ENCODE results near the gene GPATCH2L. TPM values are rescaled to one million over a fixed set of nuclear protein-coding genes. Genes with fewer than 3 reads are reported as not detected.

The GPATCH2L gene
- total and polyA plus RNA-seq, 2 experiments from 2014 or later, result 18.2 to 91.4 TPM

GRCh38 chr14:76212242-76212641 is 60.5 kb downstream of the GPATCH2L start:
- H3K27ac ChIP-seq, result no peak overlapping the region
- no peaks in the 10 kb centered on the region for H3K36me3 ChIP-seq
- no peaks in the 10 kb centered on the region for H3K9me3 ChIP-seq (ENCODE audit: low read depth)
- DNase-seq (ENCODE audit: low read depth in 1 of 2, low spot score in 1 of 2), result no peak
- TF ChIP-seq CTCF (IDR thresholded peaks at IDR 0.05; ENCODE audit: low read depth, low read length), result no peak
- no peak overlapping the region for H3K4me3 ChIP-seq
- H3K27me3 ChIP-seq, result no peaks in the 10 kb centered on the region
- H3K4me1 ChIP-seq (ENCODE audit: low read depth), result no peaks in the 10 kb centered on the region

- Histone ChIP-seq H3K27me3 (no peaks in the 10 kb centered on the region), H3K27ac (no peak overlapping the region), H3K4me3 (no peak overlapping the region), H3K4me1 (ENCODE audit: low read depth) (no peaks in the 10 kb centered on the region), H3K9me3 (ENCODE audit: low read depth) (no peaks in the 10 kb centered on the region), H3K36me3 (no peaks in the 10 kb centered on the region)
- no peak for DNase-seq (ENCODE audit: low read depth in 1 of 2, low spot score in 1 of 2)
- TF ChIP-seq CTCF (IDR thresholded peaks at IDR 0.05; ENCODE audit: low read depth, low read length), result no peak
These were observed 65.5 kb downstream of the GPATCH2L start for GRCh38 chr14:76217179-76217578.

- DNase-seq (ENCODE audit: low read depth in 1 of 2, low spot score in 1 of 2), result no peak
- Histone ChIP-seq H3K4me3 (no peak overlapping the region), H3K27ac (no peak overlapping the region), H3K27me3 (no peaks in the 10 kb centered on the region), H3K9me3 (ENCODE audit: low read depth) (no peaks in the 10 kb centered on the region), H3K36me3 (no peaks in the 10 kb centered on the region), H3K4me1 (ENCODE audit: low read depth) (no peaks in the 10 kb centered on the region)
- TF ChIP-seq CTCF (IDR thresholded peaks at IDR 0.05; ENCODE audit: low read depth, low read length), result no peak
These were observed 66.9 kb downstream of the GPATCH2L start for GRCh38 chr14:76218662-76219061.

- Histone ChIP-seq H3K36me3 (no peaks in the 10 kb centered on the region), H3K4me1 (ENCODE audit: low read depth) (no peaks in the 10 kb centered on the region), H3K27ac (no peak overlapping the region), H3K27me3 (no peaks in the 10 kb centered on the region), H3K9me3 (ENCODE audit: low read depth) (no peaks in the 10 kb centered on the region), H3K4me3 (no peak overlapping the region)
- TF ChIP-seq CTCF (IDR thresholded peaks at IDR 0.05; ENCODE audit: low read depth, low read length), result no peak
- DNase-seq (ENCODE audit: low read depth in 1 of 2, low spot score in 1 of 2), result no peak
These were observed 68.2 kb downstream of the GPATCH2L start for GRCh38 chr14:76219873-76220272.

- Histone ChIP-seq H3K27ac (no peak overlapping the region), H3K9me3 (ENCODE audit: low read depth) (no peaks in the 10 kb centered on the region), H3K4me1 (ENCODE audit: low read depth) (no peaks in the 10 kb centered on the region), H3K36me3 (no peaks in the 10 kb centered on the region), H3K27me3 (no peaks in the 10 kb centered on the region), H3K4me3 (no peak overlapping the region)
- no peak for TF ChIP-seq CTCF (IDR thresholded peaks at IDR 0.05; ENCODE audit: low read depth, low read length)
- peak in 1 of 2 donors; percentile 81 for DNase-seq (ENCODE audit: low read depth in 1 of 2, low spot score in 1 of 2)
These were observed 75.8 kb downstream of the GPATCH2L start for GRCh38 chr14:76227450-76228050.
